A204.1 (cell line): ENCODE data around the gene DPP3.

ENCODE experiments used
- FAIRE-seq: peaks from 2 replicates; lab custom pipeline; 2012; peaks lifted over from hg19 to GRCh38; lab: Jason Lieb, UNC

DPP3 gene

GRCh38 chr11:66484806-66485380, 4.7 kb downstream of the DPP3 start:
- FAIRE-seq = no peak

GRCh38 chr11:66488957-66489356, 8.7 kb downstream of the DPP3 start:
- FAIRE-seq = no peak

DNA sequence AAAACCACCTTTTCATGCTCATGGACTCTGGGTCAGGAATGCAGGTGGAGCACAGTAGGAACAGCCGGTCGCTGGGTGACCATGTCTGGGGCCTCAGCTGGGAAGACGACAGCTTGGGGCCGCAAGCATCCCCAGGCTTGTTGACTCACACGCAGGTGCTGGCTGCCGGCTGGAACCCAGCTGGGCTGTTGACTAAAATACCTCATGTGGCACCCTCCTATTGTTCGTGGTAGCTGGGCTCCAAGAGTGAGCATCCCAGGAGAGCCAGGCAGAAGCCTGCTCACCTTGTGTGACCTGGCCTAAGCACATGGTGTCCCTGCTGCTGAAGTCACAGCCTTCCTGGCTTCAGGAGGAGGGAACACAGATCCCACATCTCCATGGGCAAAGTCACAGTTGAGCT, 9.4 kb downstream of the DPP3 start:
- no peak for FAIRE-seq

GRCh38 chr11:66491315-66491935, 11.2 kb downstream of the DPP3 start:
- FAIRE-seq = no peak

DNA sequence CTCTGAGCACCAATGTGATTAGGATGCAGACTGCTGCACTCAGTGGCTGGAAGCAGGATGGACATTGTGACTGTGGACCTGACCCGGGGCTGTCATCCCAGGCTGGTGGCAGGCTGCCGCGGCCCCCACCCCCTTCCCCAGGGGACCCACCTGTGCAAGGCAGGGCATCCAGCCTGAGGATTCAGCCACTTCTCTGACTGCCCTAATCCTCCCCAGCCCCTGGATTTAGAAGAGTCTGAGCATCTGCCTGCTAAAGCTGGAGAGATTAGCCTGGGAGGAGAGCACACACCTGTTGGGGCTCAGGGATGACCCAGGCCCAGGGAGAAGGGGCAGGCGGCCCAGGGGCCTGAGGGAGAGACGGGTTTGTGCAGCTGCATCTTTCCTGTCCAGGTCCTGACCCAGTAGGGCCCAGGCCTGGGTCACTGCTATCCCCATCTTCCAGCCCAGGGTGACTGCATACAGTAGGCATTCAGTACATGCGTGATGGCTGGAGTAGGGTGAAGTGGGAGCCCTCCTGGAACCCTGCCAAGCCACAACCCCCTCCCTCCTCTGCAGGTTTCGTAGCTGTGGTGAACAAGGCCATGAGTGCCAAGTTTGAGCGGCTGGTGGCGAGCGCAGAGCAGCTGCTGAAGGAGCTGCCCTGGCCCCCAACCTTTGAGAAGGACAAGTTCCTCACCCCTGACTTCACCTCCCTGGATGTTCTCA, 12.1 kb downstream of the DPP3 start:
- FAIRE-seq = no peak

DNA sequence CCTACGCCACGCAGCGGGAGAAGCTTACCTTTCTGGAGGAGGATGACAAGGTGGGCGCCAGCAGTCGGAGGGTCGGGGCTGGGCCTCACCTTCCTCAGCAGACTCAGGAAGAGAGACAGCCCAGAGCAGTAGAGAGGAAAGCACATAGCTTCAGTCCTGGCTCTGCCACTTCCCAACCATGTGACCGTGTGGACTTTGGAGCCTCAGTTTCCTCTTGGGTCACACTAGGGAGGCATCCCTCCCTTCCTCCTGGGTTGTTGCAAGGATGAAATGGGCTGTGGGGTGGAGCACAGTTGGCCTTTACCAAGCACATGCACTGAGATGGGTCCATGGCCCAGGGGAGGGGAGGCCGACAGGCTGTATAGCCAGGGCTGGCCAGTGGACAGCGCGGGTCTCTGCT, 12.9 kb downstream of the DPP3 start:
- FAIRE-seq = no peak

- no peak for FAIRE-seq
Measured at GRCh38 chr11:66494458-66494857, 14.2 kb downstream of the DPP3 start.

DNA sequence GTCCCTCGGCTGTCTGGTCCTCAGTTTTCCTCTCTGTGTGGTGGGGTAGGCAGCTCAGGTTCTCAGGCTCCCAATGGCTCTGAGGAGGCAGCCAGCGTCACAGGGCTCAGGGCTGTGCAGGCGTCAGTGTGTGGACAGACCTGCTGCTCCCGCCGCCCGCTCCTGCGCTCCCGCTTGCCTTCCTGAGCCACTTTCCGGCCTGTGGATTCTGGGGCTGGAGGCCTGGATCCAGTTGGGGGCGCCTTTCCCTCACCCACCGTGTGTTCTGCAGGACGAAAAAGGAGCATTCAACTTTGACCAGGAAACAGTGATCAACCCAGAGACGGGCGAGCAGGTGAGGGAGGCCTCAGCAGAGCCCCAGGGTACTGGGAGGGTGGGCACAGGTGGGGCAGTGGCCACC, 14.7 kb downstream of the DPP3 start:
- FAIRE-seq = no peak

DNA sequence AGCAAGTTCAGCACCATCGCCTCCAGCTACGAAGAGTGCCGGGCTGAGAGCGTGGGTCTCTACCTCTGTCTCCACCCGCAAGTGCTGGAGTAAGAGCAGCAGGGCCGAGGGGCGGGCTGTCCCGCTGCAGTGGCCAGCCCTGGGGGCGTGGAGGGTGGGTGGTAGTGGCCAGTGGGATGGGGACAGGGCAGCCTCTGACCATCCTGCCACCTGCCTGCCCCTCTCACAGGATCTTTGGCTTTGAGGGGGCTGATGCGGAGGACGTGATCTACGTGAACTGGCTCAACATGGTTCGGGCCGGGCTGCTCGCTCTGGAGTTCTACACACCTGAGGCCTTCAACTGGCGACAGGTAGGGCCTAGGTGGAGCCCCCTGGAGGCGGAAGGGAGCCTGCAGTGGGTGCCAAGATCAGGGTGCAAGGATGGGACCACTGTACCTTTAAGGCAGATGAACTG, 15.2 kb downstream of the DPP3 start:
- no peak for FAIRE-seq

GRCh38 chr11:66497206-66497605, 17.0 kb downstream of the DPP3 start:
- no peak for FAIRE-seq

DNA sequence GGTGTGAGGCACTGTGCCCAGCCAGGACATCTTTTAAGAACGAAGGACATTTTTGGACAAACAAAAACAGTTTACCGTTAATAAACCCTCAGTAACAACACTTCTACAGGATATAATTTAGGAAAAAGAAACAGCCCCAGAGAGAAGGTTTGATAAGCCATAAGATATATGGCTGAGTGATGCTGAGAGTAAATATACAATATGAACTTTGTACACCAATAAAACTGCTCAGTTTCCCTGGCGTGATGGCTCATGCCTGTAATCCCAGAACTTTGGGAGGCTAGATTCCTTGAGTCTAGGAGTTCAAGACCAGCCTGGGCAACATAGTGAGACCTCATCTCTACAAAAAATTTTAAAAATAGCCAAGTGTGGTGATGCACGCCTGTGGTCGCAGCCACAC, 18.3 kb downstream of the DPP3 start:
- no peak for FAIRE-seq

- FAIRE-seq = no peak
Measured at GRCh38 chr11:66505276-66505816, 25.1 kb downstream of the DPP3 start.

GRCh38 chr11:66509131-66509561, 28.9 kb downstream of the DPP3 start:
- no peak for FAIRE-seq

GRCh38 chr11:66510271-66510989, 30.2 kb downstream of the DPP3 start, which contains the start of gene BBS1:
BBS1 (plus strand) TSS chr11:66510635; CDS start chr11:66510660, 25 bp downstream.
- no peak for FAIRE-seq

- no peak for FAIRE-seq
Measured at GRCh38 chr11:66510990-66511339, 30.7 kb downstream of the DPP3 start.

GRCh38 chr11:66523611-66524010, 43.4 kb downstream of the DPP3 start:
- FAIRE-seq = no peak

DNA sequence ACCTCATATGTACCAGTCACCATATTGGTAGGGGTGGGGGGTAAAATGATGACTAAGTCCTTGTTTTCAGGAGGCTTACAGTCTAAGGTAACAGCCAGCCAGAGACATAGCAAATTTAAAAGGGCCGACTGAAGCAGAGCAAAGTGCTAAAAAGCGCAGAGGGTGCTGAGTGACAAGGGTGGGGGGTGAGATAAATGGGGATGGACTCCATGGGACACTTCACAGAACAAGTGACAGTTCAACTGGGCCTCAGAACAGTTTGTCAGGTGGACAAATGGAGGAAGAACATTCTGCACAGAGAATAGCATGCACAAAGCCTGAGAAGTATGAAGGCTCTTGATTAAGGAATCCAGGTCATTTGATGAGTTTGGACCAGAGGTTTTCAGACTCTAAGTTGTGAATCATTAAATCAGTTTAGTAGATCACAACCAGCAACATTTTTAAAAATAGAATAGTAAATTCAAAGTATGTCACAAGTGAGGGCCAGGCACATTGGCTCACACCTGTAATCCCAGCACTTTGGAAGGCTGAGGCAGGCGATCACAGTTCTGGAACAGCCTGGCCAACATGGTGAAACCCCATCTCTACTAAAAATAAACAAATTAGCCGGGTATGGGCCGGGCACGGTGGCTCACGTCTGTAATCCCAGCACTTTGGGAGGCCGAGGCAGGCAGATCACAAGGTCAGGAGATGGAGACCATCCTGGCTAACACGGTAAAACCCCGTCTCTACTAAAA, 44.2 kb downstream of the DPP3 start:
- FAIRE-seq = no peak

DNA sequence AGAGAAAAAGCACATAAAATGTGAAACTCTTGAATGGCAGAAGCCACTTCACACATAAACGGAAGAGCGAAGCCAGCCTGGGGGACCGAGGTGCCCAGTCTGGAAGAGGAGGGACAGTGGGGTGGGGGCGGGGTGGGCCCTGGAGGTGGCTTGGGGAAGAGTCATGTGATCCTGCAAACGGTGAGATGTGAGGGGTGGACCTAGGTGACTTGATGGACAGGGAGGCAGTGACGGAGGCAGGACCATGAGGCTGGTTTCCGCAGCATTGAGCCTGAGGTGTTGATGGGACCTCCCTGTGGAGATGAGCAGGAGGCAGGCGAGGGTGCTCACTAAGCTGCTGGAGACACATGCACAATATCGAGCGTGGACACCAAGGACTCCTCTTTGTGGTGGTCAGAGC, 48.8 kb downstream of the DPP3 start:
- FAIRE-seq = no peak

- no peak for FAIRE-seq
Measured at GRCh38 chr11:66529655-66530054, 49.4 kb downstream of the DPP3 start.

- FAIRE-seq = no peak
Measured at GRCh38 chr11:66530927-66531709, 50.9 kb downstream of the DPP3 start.

- FAIRE-seq = no peak
Measured at GRCh38 chr11:66531841-66532240, 51.6 kb downstream of the DPP3 start.
